Measurements from ENCODE around the gene NDUFAB1. TPM values are rescaled to one million over a fixed set of nuclear protein-coding genes. Genes with fewer than 3 reads are reported as not detected.
"Not testable (repeated sequence)": the region's sequence is repeated elsewhere in the genome, so short reads cannot be mapped to it uniquely, and the experiment has no call there.

The NDUFAB1 gene
- total RNA-seq, 1 donor from 2014 or later = 40.2 TPM

DNA sequence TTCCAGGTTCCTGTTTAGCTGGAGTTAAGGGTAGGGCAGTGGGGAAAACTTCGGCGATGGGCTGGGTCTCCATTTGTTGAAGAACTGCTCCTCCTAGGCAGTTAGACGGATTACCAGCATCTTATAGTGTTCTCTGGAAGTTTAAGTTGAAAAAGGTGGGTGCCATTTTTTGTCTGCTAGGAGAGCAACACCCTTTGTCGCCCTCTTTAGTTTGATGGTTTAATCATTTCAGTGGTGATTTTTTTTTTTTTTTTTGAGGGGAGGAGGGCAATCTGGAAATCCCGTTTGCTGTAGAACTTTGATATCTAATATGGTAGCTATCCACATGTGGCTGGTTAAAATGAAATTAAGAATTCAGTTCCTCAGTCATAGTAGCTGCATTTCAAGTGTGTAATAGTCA is 34.5 kb downstream of the NDUFAB1 start:
- ATAC-seq = no peak
- intact Hi-C loops (cut with DNase I) = no loop called here
- no peak for DNase-seq (ENCODE audit: low spot score)

DNA sequence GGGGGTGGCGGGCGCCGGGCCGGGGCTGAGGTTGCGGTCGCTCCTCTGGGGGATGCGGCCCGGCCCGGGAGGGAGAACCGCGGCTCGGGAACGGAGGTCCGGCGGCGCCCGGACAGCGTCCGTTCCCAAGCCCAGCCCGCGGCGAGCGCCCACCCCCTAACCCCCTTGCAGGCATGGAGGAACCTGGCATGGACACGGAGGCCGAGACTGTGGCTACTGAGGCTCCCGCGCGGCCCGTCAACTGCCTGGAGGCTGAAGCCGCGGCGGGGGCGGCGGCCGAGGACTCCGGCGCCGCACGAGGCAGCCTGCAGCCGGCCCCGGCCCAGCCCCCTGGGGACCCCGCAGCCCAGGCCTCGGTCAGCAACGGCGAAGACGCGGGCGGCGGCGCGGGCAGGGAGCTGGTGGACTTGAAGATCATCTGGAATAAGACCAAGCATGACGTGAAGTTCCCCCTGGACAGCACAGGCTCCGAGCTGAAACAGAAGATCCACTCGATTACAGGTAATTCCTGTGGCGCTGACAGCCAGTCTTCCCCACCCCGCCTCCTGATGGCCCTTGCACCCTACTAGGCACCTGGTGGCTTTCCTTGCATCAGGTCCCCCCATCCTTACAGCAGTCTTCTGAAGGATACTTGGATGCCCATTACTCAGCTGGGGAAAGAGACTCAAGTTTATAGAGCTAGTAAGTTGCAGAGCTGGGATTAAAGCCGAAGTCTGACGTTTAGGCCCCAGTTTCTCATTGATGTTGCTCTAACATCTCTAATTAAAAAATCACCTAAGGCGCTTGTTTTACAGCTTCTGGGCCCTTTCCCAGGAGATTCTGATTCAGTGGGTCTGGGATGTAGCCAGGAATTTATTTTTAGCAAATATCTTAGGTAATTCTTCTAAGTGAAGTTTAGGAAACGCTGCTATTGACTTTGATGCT is 38.1 kb downstream of the NDUFAB1 start:
- intact Hi-C loops (cut with DNase I) = no loop called here
- DNase-seq (ENCODE audit: low spot score) = peak; percentile 69
- ATAC-seq = no peak

DNA sequence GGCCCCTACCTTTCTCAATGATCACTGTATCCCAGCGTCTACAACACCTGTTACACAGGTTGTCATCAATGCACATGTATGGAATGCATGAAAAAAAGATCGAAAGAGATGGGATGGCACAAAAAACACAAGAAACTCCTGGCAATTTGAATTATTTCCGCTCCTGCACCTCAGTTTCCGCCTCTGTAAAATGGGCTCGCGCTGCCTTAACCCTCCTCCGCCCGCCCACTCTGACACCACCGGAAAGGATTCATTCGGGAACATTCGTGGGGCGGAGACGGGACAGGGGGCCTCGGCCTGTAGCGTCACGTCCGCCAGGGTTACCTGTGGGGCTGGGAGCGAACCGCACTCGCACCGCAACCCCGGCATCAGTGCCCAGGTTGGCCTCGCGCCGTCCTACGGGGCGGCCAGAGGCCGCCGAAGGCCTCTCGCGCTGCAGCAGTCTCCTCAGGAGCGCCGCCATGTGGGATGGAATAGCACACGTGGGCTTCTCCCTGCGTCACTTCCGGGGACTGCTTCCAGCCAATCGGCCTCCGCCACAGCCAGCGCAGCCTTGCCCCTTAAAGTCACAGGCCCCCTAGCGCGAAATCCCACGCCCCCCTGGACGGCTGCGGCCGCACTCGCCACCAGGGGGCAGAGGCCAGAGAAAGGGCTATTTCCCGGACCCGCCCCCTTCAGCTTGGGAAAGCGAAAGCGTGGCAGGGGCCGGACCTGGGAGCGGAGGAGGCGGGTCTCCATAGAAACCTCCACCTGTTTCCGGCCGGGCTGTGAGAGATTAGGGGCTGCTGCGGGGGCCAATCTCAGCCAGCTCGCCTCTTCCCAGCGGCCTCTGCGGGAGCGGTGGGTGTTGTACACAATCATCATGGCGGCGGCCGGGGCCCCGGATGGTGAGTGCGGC is 39.0 kb downstream of the NDUFAB1 start, which contains the start of the genes EARS2 and UBFD1:
TSS of gene EARS2 (minus strand) at position 470 of the 898 bp plus-strand sequence. CDS start at position 463, 7 bp downstream.
TSS of gene UBFD1 (plus strand) at position 847 of the 898 bp plus-strand sequence. CDS start at position 863, 16 bp downstream.
- ATAC-seq (peak; percentile 99), DNase-seq (ENCODE audit: low spot score) (peak; percentile 98)
- intact Hi-C loops (cut with DNase I) = no loop called here

DNA sequence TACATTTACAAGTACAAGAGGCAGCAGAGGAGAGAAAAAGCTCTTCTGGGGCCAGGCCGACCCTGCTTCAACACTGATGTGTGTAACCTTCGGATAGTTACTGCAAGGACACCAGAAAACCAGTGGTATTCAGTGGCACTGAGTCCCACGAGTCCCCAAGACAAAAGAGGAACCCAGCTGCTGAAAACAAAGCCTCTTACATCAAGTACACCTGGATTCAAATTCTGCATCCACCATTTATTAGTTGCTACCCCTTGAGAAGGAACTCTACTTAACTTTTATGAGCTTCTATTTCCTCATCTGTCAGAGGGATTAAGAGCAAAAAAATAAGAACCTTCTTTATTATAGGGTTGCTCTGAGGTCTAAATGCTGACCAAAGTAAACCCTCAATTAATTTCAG is 41.6 kb downstream of the NDUFAB1 start:
- intact Hi-C loops (cut with DNase I) = no loop called here
- ATAC-seq (no peak), DNase-seq (ENCODE audit: low spot score) (no peak)

DNA sequence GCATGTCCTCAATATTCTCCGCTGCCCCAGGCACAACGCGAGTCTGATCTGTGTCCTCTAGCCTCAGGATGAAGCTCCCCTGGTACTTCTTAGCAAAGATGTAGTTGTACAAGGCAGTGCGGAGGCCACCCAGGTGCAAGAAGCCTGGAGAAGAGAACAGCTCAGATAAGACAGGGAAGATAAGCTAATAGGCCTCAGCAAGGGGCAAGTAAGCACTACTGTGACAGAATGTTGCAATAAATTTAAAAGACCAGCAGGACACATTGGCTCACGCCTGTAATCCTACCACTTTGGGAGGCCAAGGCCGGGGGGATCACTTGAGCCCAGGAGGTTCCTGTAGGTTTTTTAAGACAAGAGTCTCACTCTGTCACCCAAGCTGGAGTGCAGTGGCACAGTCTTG is 44.0 kb downstream of the NDUFAB1 start:
- intact Hi-C loops (cut with DNase I) = no loop called here
- DNase-seq (ENCODE audit: low spot score) (no peak), ATAC-seq (no peak)

DNA sequence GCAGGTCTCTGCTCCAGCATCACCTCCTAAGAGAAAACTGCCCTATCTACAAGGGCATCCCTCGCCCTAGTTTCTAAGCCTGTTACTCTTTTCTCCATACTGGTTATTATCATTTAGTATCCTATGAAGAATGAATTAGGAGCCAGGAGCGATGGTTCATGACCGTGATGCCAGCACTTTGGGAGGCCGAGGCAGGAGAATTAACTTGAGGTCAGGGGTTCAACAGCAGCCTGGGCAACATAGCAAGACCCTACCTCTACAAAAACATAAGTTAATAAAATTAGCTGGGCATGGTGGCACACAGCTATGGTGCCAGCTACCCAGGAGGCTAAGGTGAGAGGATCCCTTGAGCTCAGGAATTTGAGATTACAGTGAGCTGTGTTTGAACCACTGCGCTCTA is 46.2 kb downstream of the NDUFAB1 start:
- ATAC-seq (no peak), DNase-seq (ENCODE audit: low spot score) (no peak)
- intact Hi-C loops (cut with DNase I) = no loop called here

DNA sequence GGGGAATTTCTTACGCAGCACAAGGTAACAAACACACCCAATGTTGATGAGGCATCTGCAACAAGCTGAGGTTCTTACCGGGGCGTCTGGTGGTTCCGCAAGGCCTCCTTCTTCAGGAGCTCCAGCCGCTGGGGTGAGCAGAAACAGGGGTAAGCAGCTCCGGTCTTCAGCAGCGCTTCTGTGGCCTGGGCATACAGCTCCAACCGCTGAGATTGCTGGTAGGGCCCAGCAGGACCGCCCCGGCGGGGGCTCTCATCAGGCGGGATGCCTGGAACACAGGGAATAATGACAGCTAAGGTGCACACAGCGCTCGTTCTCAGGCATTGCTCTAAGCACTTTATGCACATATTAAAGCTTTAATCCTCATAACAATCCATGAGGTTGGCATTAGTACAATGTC is 51.7 kb downstream of the NDUFAB1 start:
- DNase-seq (ENCODE audit: low spot score) = no peak
- intact Hi-C loops (cut with DNase I) = no loop called here
- no peak for ATAC-seq

DNA sequence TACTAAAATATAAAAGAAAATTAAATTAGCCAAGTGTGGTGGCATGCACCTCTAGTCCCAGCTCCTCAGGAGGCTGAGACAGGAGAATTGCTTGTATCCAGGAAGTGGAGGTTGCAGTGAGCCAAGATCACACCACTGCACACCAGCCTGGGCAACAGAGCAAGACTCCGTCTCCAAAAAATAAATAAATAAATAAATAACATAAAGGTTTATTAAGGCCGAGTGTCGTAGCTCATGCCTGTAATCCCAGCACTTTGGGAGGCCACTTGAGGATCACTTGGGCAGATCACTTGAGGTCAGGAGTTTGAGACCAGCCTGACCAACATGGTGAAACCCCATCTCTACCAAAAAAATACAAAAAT is 55.3 kb downstream of the NDUFAB1 start:
- DNase-seq (ENCODE audit: low spot score); ATAC-seq; intact Hi-C loops (cut with DNase I): not testable (repeated sequence)

DNA sequence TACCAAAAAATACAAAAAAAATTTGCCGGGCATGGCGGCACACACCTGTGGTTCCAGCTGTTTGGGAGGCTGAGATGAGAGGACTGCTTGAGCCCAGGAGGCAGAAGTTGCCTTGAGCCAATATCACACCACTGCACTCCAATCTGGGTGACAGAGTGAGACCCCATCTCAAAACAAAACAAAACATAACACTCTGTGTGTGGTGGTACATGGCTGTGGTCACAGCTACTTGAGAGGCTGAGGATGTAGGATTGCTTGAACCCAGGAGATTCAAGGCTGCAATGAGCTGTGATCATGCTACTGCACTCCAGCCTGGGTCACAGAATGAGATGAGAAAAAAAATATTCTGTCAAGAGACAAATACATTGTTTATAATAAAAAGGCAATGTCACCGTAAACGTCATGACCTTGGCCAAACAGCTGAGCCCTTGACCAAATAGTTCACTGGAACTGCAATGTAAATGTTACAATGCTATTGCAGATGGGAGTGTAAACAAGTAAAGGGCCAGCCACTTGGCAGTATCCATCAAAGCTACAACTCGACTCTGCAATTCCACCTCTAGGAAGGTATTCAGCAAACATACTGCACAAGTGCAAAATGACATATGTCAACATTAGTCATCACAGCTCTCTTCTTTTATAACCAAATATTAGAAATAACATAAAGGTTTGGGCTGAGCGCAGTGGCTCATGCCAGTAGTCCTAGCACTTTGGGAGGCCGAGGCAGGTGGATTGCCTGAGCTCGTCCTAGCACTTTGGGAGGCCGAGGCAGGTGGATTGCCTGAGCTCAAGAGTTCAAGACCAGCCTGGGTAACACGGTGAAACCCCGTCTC is 55.9 kb downstream of the NDUFAB1 start:
- no peak for DNase-seq (ENCODE audit: low spot score)
- intact Hi-C loops (cut with DNase I) = no loop called here
- ATAC-seq = no peak

DNA sequence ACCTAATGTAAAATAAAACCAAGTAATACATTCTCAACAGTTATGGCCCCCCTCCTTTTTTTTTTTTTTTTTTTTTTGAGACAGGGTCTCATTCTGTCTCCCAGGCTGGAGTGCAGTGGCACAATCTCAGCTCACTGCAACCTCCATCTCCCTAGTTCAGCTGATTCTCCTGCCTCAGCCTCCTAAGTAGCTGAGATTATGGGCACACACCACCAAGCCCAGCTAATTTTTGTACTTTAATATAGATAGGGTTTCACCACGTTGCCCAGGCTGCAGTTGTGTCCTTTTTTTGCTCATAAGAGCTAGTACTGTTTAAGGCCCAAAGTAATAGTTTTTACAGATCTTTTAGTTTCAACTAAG is 57.2 kb downstream of the NDUFAB1 start:
- intact Hi-C loops (cut with DNase I) = no loop called here
- ATAC-seq (no peak), DNase-seq (ENCODE audit: low spot score) (no peak)

DNA sequence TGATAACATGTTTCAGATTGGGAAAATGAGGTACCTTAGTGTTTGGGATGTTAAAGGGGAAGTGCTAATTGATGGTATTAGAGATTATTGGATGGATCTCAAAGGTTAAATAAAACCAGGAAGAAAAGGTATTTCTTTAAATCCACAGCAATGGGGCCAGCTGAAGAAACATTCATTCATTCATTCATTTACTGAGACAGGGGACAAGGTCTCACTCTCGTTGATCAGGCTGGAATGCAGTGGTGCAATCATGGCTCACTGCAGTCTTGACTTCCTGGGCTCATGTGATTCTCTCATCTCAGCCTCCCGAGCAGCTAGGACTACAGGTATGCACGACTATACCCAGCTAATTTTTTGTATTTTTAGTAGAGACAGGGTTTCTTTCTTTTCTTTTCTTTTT is 58.7 kb downstream of the NDUFAB1 start:
- DNase-seq (ENCODE audit: low spot score) = no peak
- no peak for ATAC-seq
- intact Hi-C loops (cut with DNase I) = no loop called here

DNA sequence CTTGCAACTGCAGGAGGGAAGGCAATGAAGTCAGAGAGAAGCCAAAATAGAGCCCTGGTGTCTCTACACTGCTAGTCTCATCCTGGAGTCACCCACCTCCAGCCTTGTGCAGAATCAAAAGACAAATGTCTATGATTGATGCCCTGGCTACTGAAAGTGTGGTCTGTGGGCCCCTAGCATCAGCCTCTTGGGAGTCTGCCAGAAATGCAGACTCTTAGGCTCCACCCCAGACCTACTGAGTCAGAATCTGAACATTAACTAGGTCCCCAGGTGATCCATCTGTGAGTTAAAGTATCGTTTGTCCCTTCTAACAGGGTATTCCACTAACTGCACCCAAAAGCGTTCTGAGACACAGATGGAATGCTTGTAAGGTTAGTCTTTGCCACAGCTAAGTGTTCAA is 60.2 kb downstream of the NDUFAB1 start:
- intact Hi-C loops (cut with DNase I) = no loop called here
- ATAC-seq = no peak
- DNase-seq (ENCODE audit: low spot score) = no peak

DNA sequence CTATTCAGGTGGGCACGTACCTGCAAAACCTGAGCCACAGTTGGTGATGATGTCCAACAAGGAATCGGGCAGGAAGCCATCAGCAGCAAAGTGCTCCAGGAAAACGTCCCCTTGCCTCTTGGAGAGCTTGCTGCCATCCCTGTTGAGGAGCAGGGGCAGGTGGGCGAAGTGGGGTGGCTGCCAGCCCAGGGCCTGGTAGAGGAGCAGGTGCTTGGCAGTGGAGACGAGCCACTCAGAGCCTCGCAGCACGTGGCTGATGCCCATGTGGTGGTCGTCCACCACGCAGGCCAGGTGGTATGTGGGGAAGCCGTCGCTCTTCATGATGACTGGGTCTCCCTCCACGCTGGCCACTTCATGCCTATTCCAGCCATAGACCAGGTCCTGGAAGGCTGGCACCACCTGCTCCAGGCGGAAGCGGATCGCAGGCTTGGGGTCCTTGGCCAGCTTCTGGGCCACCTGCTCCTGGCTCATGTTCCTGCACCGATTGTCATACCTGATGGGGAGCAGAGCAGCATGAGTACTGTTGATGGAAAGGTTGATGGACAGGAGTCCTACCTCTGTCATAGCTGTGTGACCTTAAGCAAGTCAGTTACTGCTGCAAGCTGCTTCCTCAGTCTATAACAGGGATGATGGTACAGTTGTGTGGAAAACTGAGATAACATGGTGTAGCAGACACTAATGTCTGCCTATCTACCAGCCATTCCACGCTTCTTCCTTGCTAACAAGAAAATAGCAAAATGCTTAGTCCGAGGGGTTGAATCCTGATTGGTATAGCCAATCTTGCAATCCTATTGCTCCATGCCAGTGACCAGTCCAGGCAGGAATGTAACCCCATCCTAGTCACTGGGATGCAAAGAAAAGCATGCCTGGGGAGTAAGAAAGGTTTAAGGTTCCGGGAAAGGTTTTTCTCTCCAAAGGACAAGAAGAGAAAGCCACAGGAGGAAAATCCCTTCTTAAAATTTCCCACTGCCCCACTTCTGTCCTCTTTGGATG is 61.0 kb downstream of the NDUFAB1 start:
- no peak for DNase-seq (ENCODE audit: low spot score)
- no peak for ATAC-seq
- intact Hi-C loops (cut with DNase I) = no loop called here

DNA sequence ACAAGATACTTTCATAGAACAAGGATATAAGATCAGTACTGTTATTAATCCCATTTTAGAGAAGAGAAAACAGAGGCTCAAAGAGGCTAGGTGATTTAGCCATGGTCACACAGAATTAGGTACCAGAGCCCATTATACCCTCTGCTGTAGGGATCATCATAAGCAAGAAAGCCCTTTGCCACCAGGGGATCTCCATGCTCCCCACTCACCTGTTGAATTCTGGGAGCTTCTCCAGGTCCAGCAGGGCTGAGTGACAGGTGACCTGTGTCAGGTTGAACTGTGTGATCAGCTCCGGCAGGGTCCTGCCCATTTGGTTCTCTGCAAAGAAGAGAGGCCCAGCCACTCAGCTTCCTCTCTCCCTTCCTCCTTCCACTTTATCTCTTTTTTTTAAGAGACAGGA is 63.7 kb downstream of the NDUFAB1 start:
- no peak for ATAC-seq
- intact Hi-C loops (cut with DNase I) = no loop called here
- no peak for DNase-seq (ENCODE audit: low spot score)

All from sciatic nerve (tissue), 2 donors.